Sigmoid colon (tissue), 4 donors: ENCODE measurements around the gene CCDC71.

Source experiments
- POLR2A ChIP-seq, 2 donors: fragments of 450-650 bp; IDR thresholded peaks; one replicate each; pipeline ENCODE4 v1.6.1; 2016; ENCODE audit warnings: antibody characterized with exemption in 2 of 2, mild to moderate bottlenecking in 2 of 2, moderate library complexity in 2 of 2
- POLR2AphosphoS5 ChIP-seq, 4 donors: sonication (generic); formaldehyde crosslinking; IDR thresholded peaks; one replicate each; pipeline ENCODE4 v1.6.1; 2017; ENCODE audit warnings: antibody characterized with exemption in 4 of 4

GRCh38 chr3:49124203-49124602 lies 41.9 kb downstream of the CCDC71 start:
- TF ChIP-seq POLR2A (IDR thresholded peaks at IDR 0.05), result no peak
- no peak for TF ChIP-seq POLR2AphosphoS5 (IDR thresholded peaks at IDR 0.05)
